ENCODE measurements around the gene GATA6. TPM values are rescaled to one million over a fixed set of nuclear protein-coding genes. Genes with fewer than 3 reads are reported as not detected.

GATA6 gene
- total and polyA plus RNA-seq, 7 experiments from 2014 or later = 0.19 to 0.44 TPM; not detected in 5

DNA sequence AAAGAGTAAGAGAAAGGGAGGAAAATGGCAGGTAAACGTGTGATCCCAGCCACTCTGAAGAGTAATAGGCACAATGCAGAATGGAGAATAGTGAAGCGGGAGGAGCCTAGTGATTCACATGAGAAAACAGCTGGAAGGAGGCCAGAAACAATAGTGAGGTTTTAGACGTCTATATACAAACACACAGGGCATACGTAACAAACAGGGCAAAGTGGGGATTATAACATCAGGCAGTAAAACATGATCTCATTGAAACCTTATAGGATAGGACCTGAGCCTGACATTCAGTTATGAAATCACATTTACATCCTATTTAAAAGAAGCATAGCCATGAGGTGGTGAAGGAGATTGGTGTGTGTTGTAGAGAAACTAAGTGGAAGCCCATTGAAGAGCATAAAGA, 33.0 kb upstream of the GATA6 start:
- H3K36me3 Mint-ChIP-seq = peaks cover 0 to 4% (median 0%) of the 10 kb centered on the region in 5 donors

DNA sequence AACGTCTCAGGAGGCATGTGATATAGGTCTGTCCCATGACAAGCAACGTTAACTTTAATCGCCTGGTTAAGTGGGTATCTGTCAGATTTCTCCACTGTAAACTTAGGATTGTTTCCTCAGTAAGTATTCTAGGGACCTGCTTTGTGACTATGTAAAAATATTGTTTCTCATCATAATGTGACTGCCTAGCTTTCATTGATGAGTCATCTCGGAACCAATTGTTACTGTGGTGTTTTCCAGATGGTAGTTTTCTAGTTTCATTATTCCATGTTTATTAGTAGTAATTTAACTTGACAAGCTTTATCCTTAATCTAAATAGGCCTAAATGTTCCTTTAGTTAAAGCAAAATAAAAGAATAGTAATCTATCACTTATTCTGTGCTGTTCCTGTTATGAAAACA, 28.2 kb upstream of the GATA6 start:
- Histone ChIP-seq H3K36me3 (ENCODE audit: control insufficient read depth in 2 of 3, insufficient read depth in 3 of 3, low read length in 3 of 3) (no peaks in the 10 kb centered on the region), H3K27me3 (ENCODE audit: control insufficient read depth in 2 of 2, insufficient read depth in 2 of 2, low read length in 2 of 2) (peaks cover 0 to 4% of the 10 kb centered on the region in 2 donors), H3K9me3 (ENCODE audit: control insufficient read depth in 2 of 3, low read length in 3 of 3) (no peaks in the 10 kb centered on the region), H3K4me3 (ENCODE audit: low read length) (no peak overlapping the region), H3K4me1 (ENCODE audit: control insufficient read depth in 2 of 2, insufficient read depth in 2 of 2, low read length in 2 of 2) (no peaks in the 10 kb centered on the region), H3K27ac (ENCODE audit: low read depth, low read length) (no peak overlapping the region)
- DNase-seq (no peak), ATAC-seq (no peak)
- intact Hi-C loops (cut with micrococcal nuclease) = no loop called here
- Mint-ChIP-seq H3K36me3 (peaks cover 0 to 4% (median 0%) of the 10 kb centered on the region in 5 donors), H3K27ac (no peak overlapping the region), H3K4me3 (no peak overlapping the region), H3K27me3 (peaks cover 0 to 8% (median 5%) of the 10 kb centered on the region in 5 donors), H3K4me1 (no peaks in the 10 kb centered on the region), H3K9me3 (peaks cover 0 to 15% (median 4%) of the 10 kb centered on the region in 11 donors)
- ChIA-PET CTCF (no interaction called here), POLR2A (no interaction called here)

More for the DNA sequence above, 33.0 kb upstream of the GATA6 start:
- H3K27ac Mint-ChIP-seq = no peak overlapping the region
- no peaks in the 10 kb centered on the region for H3K36me3 ChIP-seq (ENCODE audit: control insufficient read depth in 2 of 3, insufficient read depth in 3 of 3, low read length in 3 of 3)
- ATAC-seq (no peak), DNase-seq (no peak)
- H3K4me3 ChIP-seq (ENCODE audit: low read length) = no peak overlapping the region
- H3K27ac ChIP-seq (ENCODE audit: low read depth, low read length) = no peak overlapping the region
- ChIA-PET POLR2A (no interaction called here), CTCF (no interaction called here)
- no peaks in the 10 kb centered on the region for H3K4me1 ChIP-seq (ENCODE audit: control insufficient read depth in 2 of 2, insufficient read depth in 2 of 2, low read length in 2 of 2)
- no peaks in the 10 kb centered on the region for H3K9me3 ChIP-seq (ENCODE audit: control insufficient read depth in 2 of 3, low read length in 3 of 3)
- intact Hi-C loops (cut with micrococcal nuclease) = no loop called here
- H3K27me3 Mint-ChIP-seq = peaks cover 0 to 9% (median 5%) of the 10 kb centered on the region in 5 donors
- H3K9me3 Mint-ChIP-seq = peaks cover 0 to 15% (median 4%) of the 10 kb centered on the region in 11 donors
- no peaks in the 10 kb centered on the region for H3K4me1 Mint-ChIP-seq
- H3K27me3 ChIP-seq (ENCODE audit: control insufficient read depth in 2 of 2, insufficient read depth in 2 of 2, low read length in 2 of 2) = no peaks in the 10 kb centered on the region
- no peak overlapping the region for H3K4me3 Mint-ChIP-seq

DNA sequence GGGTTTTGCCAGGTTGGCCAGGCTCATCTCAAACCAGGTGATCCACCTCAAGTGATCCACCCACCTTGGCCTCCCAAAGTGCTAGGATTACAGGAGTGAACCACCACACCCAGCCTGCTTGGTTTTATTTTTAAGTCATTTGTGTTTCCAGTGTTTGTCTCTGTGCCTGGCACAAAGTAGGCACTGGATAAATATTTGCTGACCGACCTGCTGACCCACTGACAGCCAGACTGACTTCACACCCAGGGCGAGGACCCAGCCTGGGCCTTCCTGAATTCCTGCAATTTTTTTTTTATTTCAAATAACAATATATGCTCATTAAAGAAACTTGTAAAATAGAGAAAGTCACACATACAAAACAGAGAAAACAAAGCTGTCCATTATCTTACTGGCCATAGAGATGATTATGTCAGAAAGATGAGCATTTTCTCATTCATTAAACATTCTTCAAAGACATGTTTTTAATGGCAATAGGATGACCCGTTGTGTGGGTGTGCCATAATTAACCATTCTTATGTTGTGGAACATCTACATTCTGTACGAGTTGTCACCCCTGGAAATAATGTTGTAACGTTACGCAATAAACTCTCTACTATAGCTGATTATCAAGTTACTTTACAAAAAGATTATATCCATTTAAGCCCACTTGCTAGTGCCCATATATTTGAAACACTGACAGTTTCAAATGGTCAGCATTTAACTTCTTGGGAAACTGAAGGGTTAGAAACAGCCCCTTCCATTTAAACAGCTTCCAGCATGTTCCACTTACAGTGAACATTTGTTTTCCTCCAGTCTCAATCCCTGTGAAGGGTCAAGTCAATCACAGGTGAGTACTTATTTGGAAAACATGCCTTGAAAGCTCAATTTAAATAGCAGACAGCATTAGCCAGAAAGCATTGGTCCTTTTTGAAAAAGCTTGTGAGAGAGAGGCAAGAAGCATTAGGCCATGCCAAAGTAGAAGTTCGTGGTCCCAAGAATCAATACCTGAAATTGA, 25.7 kb upstream of the GATA6 start:
- Mint-ChIP-seq H3K36me3 (no peaks in the 10 kb centered on the region), H3K4me1 (no peaks in the 10 kb centered on the region), H3K27me3 (peaks cover 0 to 11% (median 8%) of the 10 kb centered on the region in 5 donors), H3K9me3 (peaks cover 0 to 5% (median 2%) of the 10 kb centered on the region in 11 donors), H3K27ac (no peak overlapping the region), H3K4me3 (no peak overlapping the region)
- Histone ChIP-seq H3K36me3 (ENCODE audit: control insufficient read depth in 2 of 3, insufficient read depth in 3 of 3, low read length in 3 of 3) (no peaks in the 10 kb centered on the region), H3K9me3 (ENCODE audit: control insufficient read depth in 2 of 3, low read length in 3 of 3) (no peaks in the 10 kb centered on the region), H3K4me3 (ENCODE audit: low read length) (no peak overlapping the region), H3K4me1 (ENCODE audit: control insufficient read depth in 2 of 2, insufficient read depth in 2 of 2, low read length in 2 of 2) (no peaks in the 10 kb centered on the region), H3K27ac (ENCODE audit: low read depth, low read length) (no peak overlapping the region), H3K27me3 (ENCODE audit: control insufficient read depth in 2 of 2, insufficient read depth in 2 of 2, low read length in 2 of 2) (peaks cover 0 to 4% of the 10 kb centered on the region in 2 donors)
- intact Hi-C loops (cut with micrococcal nuclease) = no loop called here
- no peak for ATAC-seq
- POLR2A ChIA-PET = no interaction called here
- DNase-seq = no peak
- CTCF ChIA-PET = no interaction called here

DNA sequence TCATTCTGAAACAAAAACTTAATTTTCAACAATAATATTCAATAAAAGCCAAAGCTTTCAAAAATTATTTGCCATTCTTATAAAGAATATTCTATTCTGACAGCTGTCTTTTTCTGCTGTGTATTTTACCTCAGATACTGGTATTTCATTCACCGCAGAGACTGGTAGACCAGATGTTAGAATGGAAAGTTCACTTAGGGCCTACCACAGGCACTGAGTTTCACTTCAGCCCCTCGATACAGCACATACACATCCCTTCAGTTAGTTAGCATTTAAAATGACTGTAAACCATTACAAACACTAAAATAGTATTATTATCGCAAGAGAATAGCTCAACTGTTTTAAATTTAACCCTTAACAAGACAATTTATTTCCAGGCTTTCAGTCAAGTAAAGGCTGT, 24.2 kb upstream of the GATA6 start:
- ChIA-PET POLR2A (no interaction called here), CTCF (no interaction called here)
- H3K4me3 ChIP-seq (ENCODE audit: low read length) = no peak overlapping the region
- Mint-ChIP-seq H3K4me3 (no peak overlapping the region), H3K36me3 (no peaks in the 10 kb centered on the region), H3K27me3 (peaks cover 0 to 17% (median 11%) of the 10 kb centered on the region in 5 donors), H3K9me3 (peaks cover 0 to 7% (median 0%) of the 10 kb centered on the region in 11 donors), H3K27ac (no peak overlapping the region), H3K4me1 (no peaks in the 10 kb centered on the region)
- H3K4me1 ChIP-seq (ENCODE audit: control insufficient read depth in 2 of 2, insufficient read depth in 2 of 2, low read length in 2 of 2) = no peaks in the 10 kb centered on the region
- peaks cover 0 to 4% of the 10 kb centered on the region in 2 donors for H3K27me3 ChIP-seq (ENCODE audit: control insufficient read depth in 2 of 2, insufficient read depth in 2 of 2, low read length in 2 of 2)
- H3K36me3 ChIP-seq (ENCODE audit: control insufficient read depth in 2 of 3, insufficient read depth in 3 of 3, low read length in 3 of 3) = no peaks in the 10 kb centered on the region
- ATAC-seq (no peak), DNase-seq (no peak)
- H3K9me3 ChIP-seq (ENCODE audit: control insufficient read depth in 2 of 3, low read length in 3 of 3) = no peaks in the 10 kb centered on the region
- H3K27ac ChIP-seq (ENCODE audit: low read depth, low read length) = no peak overlapping the region
- intact Hi-C loops (cut with micrococcal nuclease) = no loop called here

DNA sequence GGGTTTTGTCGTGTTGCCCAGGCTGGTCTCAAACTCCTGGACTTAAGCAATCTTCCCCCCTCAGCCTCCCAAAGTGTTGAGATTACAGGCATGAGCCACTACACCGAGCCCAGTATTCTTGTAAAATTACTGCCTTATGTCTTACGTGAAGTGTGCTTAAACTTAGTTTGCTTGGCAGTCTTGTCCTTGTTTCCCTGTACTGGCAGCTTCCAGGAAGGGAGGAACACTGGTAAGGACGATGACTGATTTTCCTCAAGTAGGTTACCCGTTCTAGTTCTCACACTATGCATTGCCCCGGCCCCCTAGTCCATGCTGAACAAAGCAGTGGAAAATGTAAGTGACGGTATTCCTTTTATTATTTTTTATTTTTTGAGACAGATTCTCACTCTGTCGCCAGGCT, 19.7 kb upstream of the GATA6 start:
- DNase-seq (no peak), ATAC-seq (no peak)
- peaks cover 0 to 24% (median 12%) of the 10 kb centered on the region in 5 donors for H3K27me3 Mint-ChIP-seq
- intact Hi-C loops (cut with micrococcal nuclease) = no loop called here
- H3K27ac ChIP-seq (ENCODE audit: low read depth, low read length) = no peak overlapping the region
- ChIA-PET POLR2A (no interaction called here), CTCF (no interaction called here)
- no peaks in the 10 kb centered on the region for H3K9me3 ChIP-seq (ENCODE audit: control insufficient read depth in 2 of 3, low read length in 3 of 3)
- H3K4me3 ChIP-seq (ENCODE audit: low read length) = no peak overlapping the region
- H3K4me3 Mint-ChIP-seq = no peak overlapping the region
- H3K36me3 ChIP-seq (ENCODE audit: control insufficient read depth in 2 of 3, insufficient read depth in 3 of 3, low read length in 3 of 3) = no peaks in the 10 kb centered on the region
- peaks cover 0 to 7% (median 0%) of the 10 kb centered on the region in 11 donors for H3K9me3 Mint-ChIP-seq
- H3K27ac Mint-ChIP-seq = no peak overlapping the region
- no peaks in the 10 kb centered on the region for H3K4me1 ChIP-seq (ENCODE audit: control insufficient read depth in 2 of 2, insufficient read depth in 2 of 2, low read length in 2 of 2)
- peaks cover 0 to 4% of the 10 kb centered on the region in 2 donors for H3K27me3 ChIP-seq (ENCODE audit: control insufficient read depth in 2 of 2, insufficient read depth in 2 of 2, low read length in 2 of 2)
- H3K36me3 Mint-ChIP-seq = no peaks in the 10 kb centered on the region
- no peaks in the 10 kb centered on the region for H3K4me1 Mint-ChIP-seq

DNA sequence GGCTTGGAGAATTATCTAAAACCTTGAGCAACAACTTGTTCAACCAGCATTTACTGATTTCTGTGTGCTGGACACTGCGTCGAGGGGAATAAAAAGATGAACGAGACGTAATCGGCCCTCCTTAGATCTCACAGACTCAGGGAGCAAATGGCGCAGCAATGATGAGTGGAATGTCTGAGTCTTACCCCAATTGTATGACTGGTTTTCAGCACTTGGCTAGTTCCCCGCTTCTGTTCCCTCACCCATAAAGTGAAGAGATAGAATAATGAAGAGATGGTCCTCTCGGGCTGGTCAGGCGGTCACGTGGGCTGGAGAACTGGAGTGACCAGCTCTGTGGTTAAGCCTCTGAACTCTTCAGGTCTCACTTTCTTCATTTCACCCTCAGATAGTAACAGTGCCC, 17.3 kb upstream of the GATA6 start:
- Mint-ChIP-seq H3K4me3 (no peak overlapping the region), H3K27me3 (peaks cover 0 to 21% (median 13%) of the 10 kb centered on the region in 5 donors), H3K27ac (no peak overlapping the region), H3K36me3 (no peaks in the 10 kb centered on the region), H3K4me1 (no peaks in the 10 kb centered on the region), H3K9me3 (peaks cover 0 to 7% (median 0%) of the 10 kb centered on the region in 11 donors)
- H3K27ac ChIP-seq (ENCODE audit: low read depth, low read length) = no peak overlapping the region
- no peaks in the 10 kb centered on the region for H3K4me1 ChIP-seq (ENCODE audit: control insufficient read depth in 2 of 2, insufficient read depth in 2 of 2, low read length in 2 of 2)
- H3K9me3 ChIP-seq (ENCODE audit: control insufficient read depth in 2 of 3, low read length in 3 of 3) = no peaks in the 10 kb centered on the region
- DNase-seq (no peak), ATAC-seq (no peak)
- ChIA-PET CTCF (no interaction called here), POLR2A (no interaction called here)
- intact Hi-C loops (cut with micrococcal nuclease) = no loop called here
- no peaks in the 10 kb centered on the region for H3K36me3 ChIP-seq (ENCODE audit: control insufficient read depth in 2 of 3, insufficient read depth in 3 of 3, low read length in 3 of 3)
- no peaks in the 10 kb centered on the region for H3K27me3 ChIP-seq (ENCODE audit: control insufficient read depth in 2 of 2, insufficient read depth in 2 of 2, low read length in 2 of 2)
- H3K4me3 ChIP-seq (ENCODE audit: low read length) = no peak overlapping the region

DNA sequence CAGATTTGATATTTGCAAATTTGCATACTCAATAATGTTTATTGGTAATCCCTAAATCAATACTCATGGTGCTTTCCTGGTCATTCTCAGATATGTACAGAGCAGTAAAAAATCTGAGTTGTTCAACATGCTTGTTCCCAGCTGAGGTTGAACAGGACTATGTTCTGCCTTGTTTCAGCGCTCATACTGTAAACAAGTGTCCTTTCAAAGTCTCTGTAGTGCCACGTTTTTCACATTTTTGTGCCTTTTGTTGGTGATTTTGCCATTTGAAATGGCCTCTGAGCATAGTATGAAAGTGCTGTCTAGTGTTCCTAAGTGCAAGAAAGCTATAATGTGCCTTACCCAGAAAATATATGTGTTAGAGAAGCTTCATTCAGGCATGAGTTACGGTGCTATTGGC, 16.0 kb upstream of the GATA6 start:
- Histone ChIP-seq H3K36me3 (ENCODE audit: control insufficient read depth in 2 of 3, insufficient read depth in 3 of 3, low read length in 3 of 3) (no peaks in the 10 kb centered on the region), H3K9me3 (ENCODE audit: control insufficient read depth in 2 of 3, low read length in 3 of 3) (no peaks in the 10 kb centered on the region), H3K4me1 (ENCODE audit: control insufficient read depth in 2 of 2, insufficient read depth in 2 of 2, low read length in 2 of 2) (no peaks in the 10 kb centered on the region), H3K27ac (ENCODE audit: low read depth, low read length) (no peak overlapping the region), H3K27me3 (ENCODE audit: control insufficient read depth in 2 of 2, insufficient read depth in 2 of 2, low read length in 2 of 2) (no peaks in the 10 kb centered on the region), H3K4me3 (ENCODE audit: low read length) (no peak overlapping the region)
- no peak overlapping the region for H3K4me3 Mint-ChIP-seq
- peaks cover 0 to 7% (median 0%) of the 10 kb centered on the region in 11 donors for H3K9me3 Mint-ChIP-seq
- no peaks in the 10 kb centered on the region for H3K36me3 Mint-ChIP-seq
- no peak overlapping the region for H3K27ac Mint-ChIP-seq
- CTCF ChIA-PET = no interaction called here
- H3K4me1 Mint-ChIP-seq = no peaks in the 10 kb centered on the region
- POLR2A ChIA-PET = no interaction called here
- intact Hi-C loops (cut with micrococcal nuclease) = no loop called here
- no peak for DNase-seq
- ATAC-seq = no peak
- H3K27me3 Mint-ChIP-seq = peaks cover 0 to 22% (median 13%) of the 10 kb centered on the region in 5 donors
